GM12878 (cell line): ENCODE data around the gene ARHGAP26. TPM values are rescaled to one million over a fixed set of nuclear protein-coding genes. Genes with fewer than 3 reads are reported as not detected.

Experiments used
- ATAC-seq: fragments of 200-7000 bp; cut with Tn5 transposase; 3 replicates; pipeline ENCODE4 v1.9.1; 2020; ENCODE audit warnings: mild to moderate bottlenecking, moderate library complexity
- BruUV-seq: library from RNA; stranded (reverse); fragments of 400-500 nt; replicated peaks from 2 replicates; lab custom pipeline; 2021; lab: Mats Ljungman, UMichigan
- CTCF ChIA-PET: fragments of 300-600 bp; sonication (Branson Sonifier 250); formaldehyde crosslinking; extraction: SDS; loops from one replicate; lab custom pipeline; 2021; ENCODE audit warnings: inconsistent platforms; lab: Yijun Ruan, JAX
- POLR2A ChIA-PET: fragments of 350-600 bp; formaldehyde crosslinking; extraction: SDS; loops from one replicate; lab custom pipeline; 2021; ENCODE audit warnings: inconsistent platforms; lab: Charles Lee
- RAD21 ChIA-PET: fragments of 300-600 bp; sonication (Branson Sonifier 250); formaldehyde crosslinking; loops from one replicate; lab custom pipeline; 2023; ENCODE audit warnings: antibody characterized with exemption; ENCODE audit not compliant: unreplicated experiment; lab: Charles Lee
- SMC1A ChIA-PET: fragments of 300-600 bp; sonication (Branson Sonifier 250); formaldehyde crosslinking; loops from one replicate; lab custom pipeline; 2023; ENCODE audit not compliant: unreplicated experiment, uncharacterized antibody; lab: Charles Lee
- DNase-seq: peaks from one replicate; pipeline ENCODE4 v3.0.0-alpha.2; 2011; ENCODE audit warnings: low read depth, low spot score
- FAIRE-seq: peaks from 3 replicates; lab custom pipeline; 2011; peaks lifted over from hg19 to GRCh38; lab: Jason Lieb, UNC
- H2AFZ ChIP-seq: 2 replicates; pipeline ENCODE4 v1.6.0; 2011; ENCODE audit warnings: low read depth, low read length, control low read depth; ENCODE audit not compliant: control insufficient read depth
- H3K27ac ChIP-seq: 2 replicates; pipeline ENCODE4 v1.5.1; 2011; ENCODE audit warnings: control low read depth; ENCODE audit not compliant: control insufficient read depth, insufficient read depth
- H3K27me3 ChIP-seq, 2 experiments: replicated peaks in 1 of 2; 2 replicates each; pipeline versions ENCODE4 v1.6.0 to v1.6.1; 2011; ENCODE audit warnings: low read length in 1 of 2; ENCODE audit not compliant: control insufficient read depth in 2 of 2, insufficient read depth in 2 of 2
- H3K36me3 ChIP-seq, 2 experiments: 2 replicates each; pipeline ENCODE4 v1.5.1; 2011; ENCODE audit warnings: low read length in 1 of 2; ENCODE audit not compliant: control insufficient read depth in 2 of 2, insufficient read depth in 2 of 2
- H3K4me1 ChIP-seq: 2 replicates; pipeline ENCODE4 v1.6.1; 2011; ENCODE audit warnings: mild to moderate bottlenecking, low read length, moderate library complexity, mixed read lengths; ENCODE audit not compliant: control insufficient read depth, insufficient read depth
- H3K4me2 ChIP-seq: 2 replicates; pipeline ENCODE4 v1.6.0; 2011; ENCODE audit warnings: control low read depth; ENCODE audit not compliant: control insufficient read depth, insufficient read depth
- H3K4me3 ChIP-seq: fragments of 200-600 bp; sonication (generic); 2 replicates; pipeline ENCODE4 v1.5.1; 2016
- H3K79me2 ChIP-seq: 2 replicates; pipeline ENCODE4 v1.6.0; 2011; ENCODE audit warnings: low read length; ENCODE audit not compliant: control insufficient read depth, insufficient read depth
- H3K9ac ChIP-seq: 2 replicates; pipeline ENCODE4 v1.8.0; 2011; ENCODE audit warnings: low read length, control low read depth, mixed read lengths; ENCODE audit not compliant: control insufficient read depth, insufficient read depth
- H3K9me3 ChIP-seq: replicated peaks from 3 replicates; pipeline ENCODE4 v1.5.1; 2011; ENCODE audit warnings: mild to moderate bottlenecking, low read length; ENCODE audit not compliant: control insufficient read depth, insufficient read depth
- H4K20me1 ChIP-seq: 2 replicates; pipeline ENCODE4 v1.6.0; 2011; ENCODE audit not compliant: control insufficient read depth, insufficient read depth
- BCL11A ChIP-seq: IDR thresholded peaks from 2 replicates; pipeline ENCODE4 v1.6.1; 2011; ENCODE audit warnings: low read depth, low read length
- DPF2 ChIP-seq: fragments of 450-650 bp; IDR thresholded peaks from 2 replicates; pipeline ENCODE4 v1.6.1; 2017; ENCODE audit warnings: mild to moderate bottlenecking
- ETV6 ChIP-seq, 2 experiments: fragments of 450-650 bp in 1 of 2; IDR thresholded peaks in 1 of 2; conservative IDR thresholded peaks in 1 of 2; 2 replicates each; pipeline ENCODE4 v1.6.1; 2014; ENCODE audit warnings: antibody characterized with exemption in 1 of 2, borderline replicate concordance in 1 of 2, low read depth in 1 of 2, mild to moderate bottlenecking in 1 of 2, moderate library complexity in 1 of 2
- FOS ChIP-seq: IDR thresholded peaks from 3 replicates; pipeline ENCODE4 v1.6.1; 2011; ENCODE audit warnings: borderline replicate concordance; ENCODE audit not compliant: insufficient read length; ENCODE audit errors: extremely low read depth
- FOXK2 ChIP-seq: fragments of 450-650 bp; IDR thresholded peaks from 2 replicates; pipeline ENCODE4 v1.6.1; 2017; ENCODE audit warnings: mild to moderate bottlenecking, moderate library complexity
- FOXM1 ChIP-seq: IDR thresholded peaks from 2 replicates; pipeline ENCODE4 v1.6.1; 2012; ENCODE audit warnings: low read depth, mild to moderate bottlenecking, inconsistent platforms, low read length, moderate library complexity
- MAX ChIP-seq: IDR thresholded peaks from 2 replicates; pipeline ENCODE4 v1.6.1; 2012; ENCODE audit warnings: low read depth, low read length, improper control_type of control experiment
- MTA2 ChIP-seq: fragments of 450-650 bp; IDR thresholded peaks from 2 replicates; pipeline ENCODE4 v1.6.1; 2016; ENCODE audit warnings: low read depth, mild to moderate bottlenecking, moderate library complexity
- RAD21 ChIP-seq: IDR thresholded peaks from 2 replicates; pipeline ENCODE4 v1.6.1; 2011; ENCODE audit warnings: mild to moderate bottlenecking, low read depth, low read length, moderate library complexity; ENCODE audit not compliant: insufficient read depth
- TCF12 ChIP-seq: IDR thresholded peaks from 2 replicates; pipeline ENCODE4 v1.6.1; 2011; ENCODE audit warnings: low read depth, mild to moderate bottlenecking, low read length
- ZBED1 ChIP-seq: IDR thresholded peaks from 2 replicates; pipeline ENCODE4 v1.6.1; 2016; ENCODE audit warnings: borderline replicate concordance
- ZNF217 ChIP-seq: fragments of 450-650 bp; IDR thresholded peaks from 2 replicates; pipeline ENCODE4 v1.6.1; 2017; ENCODE audit warnings: antibody characterized with exemption, mild to moderate bottlenecking
- WGBS: methylation state at CpG from one replicate; pipeline ENCODE4 v1.1.6; 2016; ENCODE audit warnings: low lambda C conversion rate; ENCODE audit not compliant: insufficient replicate concordance, insufficient coverage; ENCODE audit errors: missing lambda C conversion rate; 5-methylcytosine and 5-hydroxymethylcytosine counted together
- in situ Hi-C: fragments of 300-500 bp; cut with MboI; formaldehyde crosslinking; loops from 9 replicates; pipeline ENCODE4 v1.14.3; 2018; ENCODE audit warnings: mixed read lengths
- intact Hi-C: fragments of 100-400 bp; cut with micrococcal nuclease; formaldehyde crosslinking; loops from one replicate; pipeline ENCODE4 v1.14.2; 2022; ENCODE audit not compliant: unreplicated experiment
- polyA plus RNA-seq, 11 experiments: library from polyadenylated mRNA; depleted of rRNA in 4 of 11; unstranded in 6 of 11; stranded (reverse) in 5 of 11; fragments of >200 nt; fragmentation: Nextera tagmentation in 4 of 11; fragmentation: Illumina TruSeq in 1 of 11; extraction: Ambion mirVana in 4 of 11; extraction: Trizol in 1 of 11; gene quantifications; 1 replicate in 1 of 11; 2 replicates in 10 of 11; pipeline versions ENCODE4 v1.2.1 to v1.2.3, GENCODE V29; 2011 to 2016; ENCODE audit warnings: inconsistent platforms in 2 of 11, missing spikeins in 2 of 11, low read depth in 1 of 11
- total RNA-seq, 4 experiments: library from RNA; depleted of rRNA in 3 of 4; stranded (reverse); fragments of >200 nt in 3 of 4; fragmentation: Illumina TruSeq in 1 of 4; extraction: Trizol in 1 of 4; gene quantifications; 2 replicates each; pipeline versions ENCODE4 v1.2.1 to v1.2.3, GENCODE V29; 2013 to 2021
- TF ChIP-seq, protein P1 (sequence below): fragments of 450-650 bp; IDR thresholded peaks from 2 replicates; pipeline ENCODE4 v1.6.1; 2016; ENCODE audit warnings: mild to moderate bottlenecking
- TF ChIP-seq, protein P2 (sequence below): IDR thresholded peaks from 2 replicates; pipeline ENCODE4 v1.6.1; 2012; ENCODE audit warnings: mild to moderate bottlenecking, low read depth, low read length

Gene ARHGAP26
- total and polyA plus RNA-seq, 10 of the 15 experiments (the other 5 are each of a cell fraction or from before 2014, with no cell fraction given) = 9.4 to 41.5 (median 19.3) TPM

GRCh38 chr5:142910128-142910527, 140.0 kb downstream of the ARHGAP26 start (continued):
- TF ChIP-seq FOS (no peak), FOXM1 (no peak), DPF2 (no peak), RAD21 (no peak), MTA2 (no peak)

DNA sequence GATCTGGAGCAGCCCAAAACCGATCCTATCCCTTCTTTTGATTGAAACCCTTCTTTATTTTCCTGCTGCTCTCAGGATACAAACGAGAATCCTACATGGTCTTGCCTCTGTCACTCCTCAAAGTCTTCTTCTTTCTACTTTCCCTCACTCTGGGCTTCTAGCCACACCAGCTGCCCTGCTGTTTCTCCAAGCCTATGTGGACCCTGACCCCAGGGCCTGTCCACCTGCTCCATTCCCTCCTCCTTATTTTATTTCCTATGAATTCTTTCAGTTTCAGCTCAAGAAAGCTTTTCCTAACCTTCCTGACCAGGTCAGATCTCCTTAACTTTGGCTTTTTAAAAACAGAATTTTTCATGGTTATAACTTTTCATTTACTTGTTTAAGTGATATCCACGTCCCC, 141.0 kb downstream of the ARHGAP26 start:
- in situ Hi-C loops (no loop called here), intact Hi-C loops (no loop called here)
- H3K79me2 ChIP-seq = no peaks in the 10 kb centered on the region
- no peak overlapping the region for H2AFZ ChIP-seq
- DNase-seq (no peak), FAIRE-seq (no peak), ATAC-seq (no peak)
- no peak overlapping the region for H3K9ac ChIP-seq
- ChIA-PET RAD21 (interaction anchor here (0.5 kb wide), 1 partner anchor 1045 kb away, joined by 3 read pairs; no protein-coding TSS in a partner anchor), CTCF (interaction anchor here (1.0 kb wide), 1 partner anchor 33 kb away, joined by 3 read pairs; no protein-coding TSS in a partner anchor), SMC1A (interaction anchor here (3.0 kb wide), 1 partner anchor 10 kb away, joined by 12 read pairs; no protein-coding TSS in a partner anchor), POLR2A (no interaction called here)
- H3K27me3 ChIP-seq = no peaks in the 10 kb centered on the region
- no TSS peak for BruUV-seq
- TF ChIP-seq, protein P1, sequence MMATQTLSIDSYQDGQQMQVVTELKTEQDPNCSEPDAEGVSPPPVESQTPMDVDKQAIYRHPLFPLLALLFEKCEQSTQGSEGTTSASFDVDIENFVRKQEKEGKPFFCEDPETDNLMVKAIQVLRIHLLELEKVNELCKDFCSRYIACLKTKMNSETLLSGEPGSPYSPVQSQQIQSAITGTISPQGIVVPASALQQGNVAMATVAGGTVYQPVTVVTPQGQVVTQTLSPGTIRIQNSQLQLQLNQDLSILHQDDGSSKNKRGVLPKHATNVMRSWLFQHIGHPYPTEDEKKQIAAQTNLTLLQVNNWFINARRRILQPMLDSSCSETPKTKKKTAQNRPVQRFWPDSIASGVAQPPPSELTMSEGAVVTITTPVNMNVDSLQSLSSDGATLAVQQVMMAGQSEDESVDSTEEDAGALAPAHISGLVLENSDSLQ = no peak
- TF ChIP-seq FOXK2 (no peak), ZBED1 (no peak), BCL11A (no peak), MAX (no peak), ETV6 (conservative IDR thresholded peaks at IDR 0.05 in 1 of 2, IDR thresholded peaks at IDR 0.05 in 1 of 2; ENCODE audit: borderline replicate concordance in 1 of 2, low read depth in 1 of 2) (no peak), ZNF217 (no peak), MTA2 (no peak), TCF12 (no peak)
- TF ChIP-seq, protein P2, sequence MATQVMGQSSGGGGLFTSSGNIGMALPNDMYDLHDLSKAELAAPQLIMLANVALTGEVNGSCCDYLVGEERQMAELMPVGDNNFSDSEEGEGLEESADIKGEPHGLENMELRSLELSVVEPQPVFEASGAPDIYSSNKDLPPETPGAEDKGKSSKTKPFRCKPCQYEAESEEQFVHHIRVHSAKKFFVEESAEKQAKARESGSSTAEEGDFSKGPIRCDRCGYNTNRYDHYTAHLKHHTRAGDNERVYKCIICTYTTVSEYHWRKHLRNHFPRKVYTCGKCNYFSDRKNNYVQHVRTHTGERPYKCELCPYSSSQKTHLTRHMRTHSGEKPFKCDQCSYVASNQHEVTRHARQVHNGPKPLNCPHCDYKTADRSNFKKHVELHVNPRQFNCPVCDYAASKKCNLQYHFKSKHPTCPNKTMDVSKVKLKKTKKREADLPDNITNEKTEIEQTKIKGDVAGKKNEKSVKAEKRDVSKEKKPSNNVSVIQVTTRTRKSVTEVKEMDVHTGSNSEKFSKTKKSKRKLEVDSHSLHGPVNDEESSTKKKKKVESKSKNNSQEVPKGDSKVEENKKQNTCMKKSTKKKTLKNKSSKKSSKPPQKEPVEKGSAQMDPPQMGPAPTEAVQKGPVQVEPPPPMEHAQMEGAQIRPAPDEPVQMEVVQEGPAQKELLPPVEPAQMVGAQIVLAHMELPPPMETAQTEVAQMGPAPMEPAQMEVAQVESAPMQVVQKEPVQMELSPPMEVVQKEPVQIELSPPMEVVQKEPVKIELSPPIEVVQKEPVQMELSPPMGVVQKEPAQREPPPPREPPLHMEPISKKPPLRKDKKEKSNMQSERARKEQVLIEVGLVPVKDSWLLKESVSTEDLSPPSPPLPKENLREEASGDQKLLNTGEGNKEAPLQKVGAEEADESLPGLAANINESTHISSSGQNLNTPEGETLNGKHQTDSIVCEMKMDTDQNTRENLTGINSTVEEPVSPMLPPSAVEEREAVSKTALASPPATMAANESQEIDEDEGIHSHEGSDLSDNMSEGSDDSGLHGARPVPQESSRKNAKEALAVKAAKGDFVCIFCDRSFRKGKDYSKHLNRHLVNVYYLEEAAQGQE = no peak
- no peak overlapping the region for H3K4me3 ChIP-seq
- H4K20me1 ChIP-seq = no peaks in the 10 kb centered on the region
- 14% methylated on average over 3 of the region's 3 CpGs for WGBS
- no peak overlapping the region for H3K4me2 ChIP-seq
- H3K36me3 ChIP-seq = no peaks in the 10 kb centered on the region
- H3K27ac ChIP-seq = no peak overlapping the region
- H3K9me3 ChIP-seq = no peaks in the 10 kb centered on the region
- H3K4me1 ChIP-seq = peaks cover 5% of the 10 kb centered on the region; the same call in 1 of the 2 replicates
